Right ventricle myocardium superior (tissue), 1 donor: Measurements from ENCODE around the gene ACVRL1. TPM values are rescaled to one million over a fixed set of nuclear protein-coding genes. Genes with fewer than 3 reads are reported as not detected.

Experiments used
- ATAC-seq: fragments of 200-7000 bp; cut with Tn5 transposase; one replicate; pipeline ENCODE4 v1.9.1; 2020; ENCODE audit warnings: mild to moderate bottlenecking; ENCODE audit not compliant: poor library complexity
- DNase-seq: peaks from one replicate; pipeline ENCODE4 v3.0.0-alpha.2; 2020
- intact Hi-C: fragments of 100-400 bp; cut with DNase I; formaldehyde crosslinking; loops from one replicate; pipeline ENCODE4 v1.11.2; 2022
- total RNA-seq: library from RNA; stranded (reverse); fragmentation: NEBNext Ultra II Directional; extraction: Animal tissue kit (Norgen Biotek cat#: 25700); gene quantifications from one replicate; pipeline ENCODE4 v1.2.1, GENCODE V29; 2021
- donor health status: DM: no; HTN: yes; CAD: no; lungs with severe emphysema.

Gene ACVRL1
- total RNA-seq, 1 donor from 2014 or later, result 35.1 TPM

DNA sequence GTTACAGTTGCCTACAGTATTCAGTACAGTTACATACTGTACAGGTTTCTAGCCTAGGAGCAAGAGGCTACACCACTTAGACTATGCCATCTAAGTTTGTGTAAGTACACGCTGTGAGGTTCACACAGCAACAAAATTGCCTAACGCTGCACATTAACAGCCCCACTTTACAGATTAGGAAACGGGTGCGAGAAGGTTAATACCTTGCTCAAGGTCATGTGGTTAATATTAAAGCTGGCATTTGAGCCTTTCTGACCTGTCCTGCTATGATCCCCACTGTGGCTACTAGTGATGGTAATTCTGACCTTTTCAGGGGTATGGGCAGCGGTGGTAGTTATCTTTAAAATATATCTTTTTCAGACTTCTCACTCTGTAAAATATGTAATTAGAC, 65.1 kb downstream of the ACVRL1 start:
- no peak for DNase-seq
- intact Hi-C loops, result no loop called here
- no peak for ATAC-seq

DNA sequence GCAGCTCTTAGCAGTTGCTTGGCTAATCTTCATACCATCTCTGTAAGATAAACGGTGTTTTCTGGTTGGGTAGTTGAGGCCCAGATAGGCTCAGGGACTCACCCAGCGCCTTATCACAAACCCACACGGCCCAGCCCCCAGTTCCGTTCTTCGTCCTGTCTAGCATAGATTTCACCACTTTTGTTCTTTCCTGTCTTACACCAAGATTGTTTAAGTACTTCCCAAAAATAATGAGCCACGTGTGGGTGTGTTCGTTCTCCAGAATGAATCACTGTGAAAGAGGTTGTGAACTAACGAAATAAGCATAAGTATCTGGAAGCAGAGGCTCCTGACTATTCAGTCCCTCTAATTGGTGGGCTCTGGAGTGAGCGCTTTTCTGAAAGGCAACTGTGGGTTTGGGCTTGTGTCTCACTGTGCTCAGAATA, 65.6 kb downstream of the ACVRL1 start:
- peak; percentile 65 for ATAC-seq
- peak; percentile 71 for DNase-seq
- intact Hi-C loops, result no loop called here

Other genes starting within 250 kb of the ACVRL1 start
- gene FIGNL2, start 58.8 kb upstream of the ACVRL1 start, total RNA-seq, result 0.30 TPM
- gene ANKRD33, start 19.4 kb upstream of the ACVRL1 start, total RNA-seq, result not detected
- 9.7 TPM for gene ACVR1B, start 44.2 kb downstream of the ACVRL1 start, total RNA-seq
- gene TAMALIN, start 99.4 kb downstream of the ACVRL1 start, total RNA-seq, result 19.8 TPM
- 46.1 TPM for gene NR4A1, start 143.9 kb downstream of the ACVRL1 start, total RNA-seq
- gene ATG101, start 162.5 kb downstream of the ACVRL1 start, total RNA-seq, result 23.5 TPM
- gene SMIM41, start 172.2 kb downstream of the ACVRL1 start, total RNA-seq, result 0.35 TPM